Caco-2 (cell line): ENCODE results near the gene C2orf42. TPM values are rescaled to one million over a fixed set of nuclear protein-coding genes. Genes with fewer than 3 reads are reported as not detected.
"Not testable (repeated sequence)": the region's sequence is repeated elsewhere in the genome, so short reads cannot be mapped to it uniquely, and the experiment has no call there.

Experiments
- BruUV-seq: library from RNA; stranded (reverse); fragments of 400-500 nt; replicated peaks from 2 replicates; lab custom pipeline; 2021; lab: Mats Ljungman, UMichigan
- CTCF ChIA-PET: fragments of 300-600 bp; sonication (Branson Sonifier 250); formaldehyde crosslinking; loops from one replicate; lab custom pipeline; 2022; ENCODE audit warnings: antibody characterized with exemption; lab: Charles Lee
- POLR2A ChIA-PET: fragments of 300-600 bp; sonication (Branson Sonifier 250); formaldehyde crosslinking; loops from one replicate; lab custom pipeline; 2022; ENCODE audit warnings: antibody characterized with exemption; lab: Charles Lee
- DNase-seq, 2 experiments: peaks; one replicate each; pipeline versions ENCODE4 v3.0.0 to v3.0.0-alpha.2; 2020 to 2022
- H3K27me3 ChIP-seq: replicated peaks from 2 replicates; pipeline ENCODE4 v1.6.0; 2011; ENCODE audit warnings: low read length; ENCODE audit not compliant: control insufficient read depth, insufficient read depth
- H3K36me3 ChIP-seq: 2 replicates; pipeline ENCODE4 v1.5.1; 2011; ENCODE audit warnings: low read length; ENCODE audit not compliant: control insufficient read depth, insufficient read depth
- H3K4me1 ChIP-seq: fragments of 250-450 bp; sonication (Bioruptor Pico); 2 replicates; pipeline ENCODE4 v1.5.1; 2020; ENCODE audit warnings: mild to moderate bottlenecking
- H3K4me3 ChIP-seq: 2 replicates; pipeline ENCODE4 v1.5.1; 2011; ENCODE audit warnings: low read depth, mild to moderate bottlenecking, control low read depth, low read length
- H3K9me3 ChIP-seq: fragments of 250-450 bp; sonication (Bioruptor Pico); 2 replicates; pipeline ENCODE4 v1.5.1; 2020; ENCODE audit warnings: mild to moderate bottlenecking, moderate library complexity
- H3K27ac Mint-ChIP-seq: one replicate; pipeline ENCODE4 v1.8.0; 2022; ENCODE audit warnings: mixed read lengths; ENCODE audit not compliant: unreplicated experiment
- H3K27me3 Mint-ChIP-seq: one replicate; pipeline ENCODE4 v1.8.0; 2022; ENCODE audit warnings: mixed read lengths; ENCODE audit not compliant: insufficient read depth, unreplicated experiment
- H3K36me3 Mint-ChIP-seq: one replicate; pipeline ENCODE4 v1.8.0; 2022; ENCODE audit warnings: mild to moderate bottlenecking, mixed read lengths; ENCODE audit not compliant: insufficient read depth, unreplicated experiment
- H3K4me1 Mint-ChIP-seq: one replicate; pipeline ENCODE4 v1.8.0; 2022; ENCODE audit warnings: low read depth, mixed read lengths; ENCODE audit not compliant: unreplicated experiment
- H3K4me3 Mint-ChIP-seq: one replicate; pipeline ENCODE4 v1.8.0; 2022; ENCODE audit warnings: mild to moderate bottlenecking, moderate library complexity, mixed read lengths; ENCODE audit not compliant: unreplicated experiment
- H3K9me3 Mint-ChIP-seq: one replicate; pipeline ENCODE4 v1.8.0; 2022; ENCODE audit warnings: mixed read lengths; ENCODE audit not compliant: unreplicated experiment
- CTCF ChIP-seq, 2 experiments: fragments of 200-600 bp in 1 of 2; IDR thresholded peaks; 1 replicate in 1 of 2; 2 replicates in 1 of 2; pipeline versions ENCODE4 v1.5.1 to v1.8.0; 2011 to 2022; ENCODE audit warnings: antibody characterized with exemption in 1 of 2, control low read depth in 1 of 2, inconsistent platforms in 1 of 2, low read depth in 1 of 2, low read length in 1 of 2, mild to moderate bottlenecking in 1 of 2, moderate library complexity in 1 of 2; ENCODE audit not compliant: insufficient read depth in 1 of 2, severe bottlenecking in 1 of 2, unreplicated experiment in 1 of 2
- intact Hi-C: fragments of 100-400 bp; cut with micrococcal nuclease; formaldehyde crosslinking; loops from one replicate; pipeline ENCODE4 v1.10.0; 2022; ENCODE audit not compliant: unreplicated experiment
- total RNA-seq: library from RNA; stranded (reverse); gene quantifications from 2 replicates; pipeline ENCODE4 v1.2.3, GENCODE V29; 2022

The C2orf42 gene
- total RNA-seq, 1 experiment from 2014 or later, result 14.8 TPM

GRCh38 chr2:70182689-70183088, 8.1 kb downstream of the C2orf42 start:
- no peaks in the 10 kb centered on the region for H3K9me3 Mint-ChIP-seq
- no peaks in the 10 kb centered on the region for H3K4me1 ChIP-seq
- H3K4me1 Mint-ChIP-seq, result no peaks in the 10 kb centered on the region
- intact Hi-C loops, result no loop called here
- no peak overlapping the region for H3K4me3 Mint-ChIP-seq
- CTCF ChIA-PET, result no interaction called here
- POLR2A ChIA-PET, result interaction anchor here (0.5 to 1.1 kb wide), 2 partner anchors 8 to 12 kb away, joined by 3 read pairs; partner anchors contain the start of gene C2orf42
- peaks cover 21% of the 10 kb centered on the region for H3K36me3 Mint-ChIP-seq
- no TSS peak for BruUV-seq
- H3K36me3 ChIP-seq, result no peaks in the 10 kb centered on the region; the same call in none of the 2 replicates
- TF ChIP-seq CTCF (IDR thresholded peaks at IDR 0.05; ENCODE audit: insufficient read depth in 1 of 2, low read depth in 1 of 2, low read length in 1 of 2, severe bottlenecking in 1 of 2, unreplicated experiment in 1 of 2), result no peak
- H3K27ac Mint-ChIP-seq, result no peak overlapping the region
- H3K9me3 ChIP-seq, result no peaks in the 10 kb centered on the region
- no peaks in the 10 kb centered on the region for H3K27me3 ChIP-seq
- no peak overlapping the region for H3K4me3 ChIP-seq
- no peaks in the 10 kb centered on the region for H3K27me3 Mint-ChIP-seq
- DNase-seq, result no peak

DNA sequence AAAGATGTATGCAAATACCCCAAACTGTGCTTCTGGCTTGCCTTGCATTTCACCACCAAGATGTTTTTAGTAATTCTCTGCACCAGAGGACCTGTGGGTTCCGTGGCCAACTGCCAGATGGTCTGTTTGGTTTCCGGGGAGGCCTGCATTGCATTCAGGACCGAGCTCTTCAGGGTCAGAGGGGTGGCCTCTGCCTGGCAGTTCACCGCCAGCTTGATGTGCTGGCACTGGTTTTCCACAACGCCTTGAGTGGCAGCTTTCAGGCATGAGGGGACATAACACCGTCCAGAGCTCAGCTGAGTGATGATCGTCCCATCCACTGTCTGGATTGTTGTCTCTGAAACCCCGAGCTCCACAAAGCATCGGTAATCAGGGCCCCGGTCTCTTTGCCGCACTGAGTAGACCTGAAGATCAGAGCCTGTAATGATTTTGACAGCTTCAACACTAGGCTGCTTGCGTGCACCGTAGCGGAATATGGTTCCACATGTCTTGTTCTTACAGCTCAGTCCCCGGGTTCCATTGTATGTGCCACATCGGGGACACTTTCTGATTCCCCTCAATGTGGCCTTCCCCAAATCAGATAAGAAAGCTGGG, 9.4 kb downstream of the C2orf42 start:
- DNase-seq, result no peak
- TF ChIP-seq CTCF (IDR thresholded peaks at IDR 0.05; ENCODE audit: insufficient read depth in 1 of 2, low read depth in 1 of 2, low read length in 1 of 2, severe bottlenecking in 1 of 2, unreplicated experiment in 1 of 2), result no peak
- POLR2A ChIA-PET, result interaction anchor here (0.6 kb wide), 1 partner anchor 267 kb away, joined by 3 read pairs; no protein-coding TSS in a partner anchor
- H3K4me1 ChIP-seq, result no peaks in the 10 kb centered on the region
- H3K36me3 Mint-ChIP-seq, result peaks cover 28% of the 10 kb centered on the region
- no peaks in the 10 kb centered on the region for H3K27me3 ChIP-seq
- H3K4me3 ChIP-seq, result no peak overlapping the region
- no peaks in the 10 kb centered on the region for H3K9me3 ChIP-seq
- intact Hi-C loops, result no loop called here
- H3K4me3 Mint-ChIP-seq, result no peak overlapping the region
- no peaks in the 10 kb centered on the region; the same call in none of the 2 replicates for H3K36me3 ChIP-seq
- H3K27me3 Mint-ChIP-seq, result no peaks in the 10 kb centered on the region
- H3K27ac Mint-ChIP-seq, result no peak overlapping the region
- no peaks in the 10 kb centered on the region for H3K4me1 Mint-ChIP-seq
- CTCF ChIA-PET, result interaction anchor here (0.6 to 0.7 kb wide), 2 partner anchors 9 to 13 kb away, joined by 3 read pairs; partner anchors contain the start of gene C2orf42
- H3K9me3 Mint-ChIP-seq, result no peaks in the 10 kb centered on the region
- no TSS peak for BruUV-seq

DNA sequence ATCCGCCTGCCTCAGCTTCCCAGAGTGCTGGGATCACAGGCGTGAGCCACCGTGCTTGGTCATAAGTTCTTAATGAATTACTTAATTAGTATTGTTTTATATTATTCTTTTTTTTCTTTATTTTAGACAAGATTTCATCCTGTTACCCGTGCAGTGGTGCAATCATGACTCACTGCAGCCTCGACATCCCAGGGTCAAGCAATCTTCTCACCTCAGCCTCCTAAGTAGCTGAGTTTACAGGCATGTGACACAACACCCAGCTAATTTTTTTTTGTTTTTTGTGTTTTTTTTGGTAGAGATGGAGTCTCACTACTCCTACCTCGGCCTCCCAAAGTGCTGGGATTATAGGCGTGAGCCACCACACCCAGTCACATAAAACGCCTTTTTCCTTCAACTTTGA, 17.3 kb downstream of the C2orf42 start:
- Mint-ChIP-seq H3K9me3 (no peaks in the 10 kb centered on the region), H3K27ac (no peak overlapping the region), H3K4me1 (no peaks in the 10 kb centered on the region), H3K27me3 (no peaks in the 10 kb centered on the region), H3K4me3 (no peak overlapping the region), H3K36me3 (peaks cover 41% of the 10 kb centered on the region)
- no peak for TF ChIP-seq CTCF (IDR thresholded peaks at IDR 0.05; ENCODE audit: insufficient read depth in 1 of 2, low read depth in 1 of 2, low read length in 1 of 2, severe bottlenecking in 1 of 2, unreplicated experiment in 1 of 2)
- no peak overlapping the region for H3K4me3 ChIP-seq
- no peak for DNase-seq
- H3K36me3 ChIP-seq, result peaks cover 1% of the 10 kb centered on the region; the same call in 1 of the 2 replicates
- intact Hi-C loops, result no loop called here
- H3K27me3 ChIP-seq, result no peaks in the 10 kb centered on the region
- H3K9me3 ChIP-seq, result no peaks in the 10 kb centered on the region
- POLR2A ChIA-PET, result no interaction called here
- BruUV-seq, result no TSS peak
- CTCF ChIA-PET, result no interaction called here
- no peaks in the 10 kb centered on the region for H3K4me1 ChIP-seq

DNA sequence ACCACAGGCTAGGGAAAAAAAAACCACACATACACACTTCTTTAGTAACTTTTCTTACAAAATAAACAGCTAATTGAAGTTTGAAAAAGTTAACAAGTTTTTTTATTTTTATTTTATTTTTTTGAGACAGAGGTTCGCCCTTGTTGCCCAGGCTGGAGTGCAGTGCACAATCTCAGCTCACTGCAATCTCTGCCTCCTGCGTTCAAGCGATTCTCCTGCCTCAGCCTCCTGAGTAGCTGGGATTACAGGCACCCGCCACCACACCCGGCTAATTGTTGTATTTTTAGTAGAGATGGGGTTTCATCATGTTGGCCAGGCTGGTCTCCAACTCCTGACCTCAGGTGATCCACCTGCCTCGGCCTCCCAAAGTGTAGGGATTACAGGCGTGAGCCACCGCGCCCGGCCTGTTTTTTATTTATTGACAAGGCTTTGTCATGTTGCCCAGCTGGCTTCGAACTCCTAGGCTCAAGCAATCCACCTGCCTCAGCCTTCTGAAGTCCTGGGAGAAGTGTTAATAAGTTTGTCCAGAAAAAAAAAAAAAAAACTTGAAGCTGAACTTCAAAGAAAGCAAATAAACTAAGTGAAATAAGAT, 21.1 kb downstream of the C2orf42 start:
- H3K36me3 ChIP-seq, H3K4me1 ChIP-seq, DNase-seq, H3K4me1 Mint-ChIP-seq, H3K27me3 Mint-ChIP-seq, H3K27ac Mint-ChIP-seq, H3K9me3 Mint-ChIP-seq, H3K4me3 ChIP-seq, H3K4me3 Mint-ChIP-seq, BruUV-seq, CTCF ChIA-PET, H3K9me3 ChIP-seq, H3K27me3 ChIP-seq, intact Hi-C loops: not testable (repeated sequence)
- POLR2A ChIA-PET, result interaction anchor here (0.6 to 0.7 kb wide), 2 partner anchors 113 to 205 kb away, joined by 3 read pairs; no protein-coding TSS in a partner anchor
- H3K36me3 Mint-ChIP-seq, result peaks cover 38% of the 10 kb centered on the region
